HepG2 (cell line): ENCODE results near the gene TUT1. TPM values are rescaled to one million over a fixed set of nuclear protein-coding genes. Genes with fewer than 3 reads are reported as not detected.

Experiments
- ATF2 ChIP-seq: sonication (generic); formaldehyde crosslinking; IDR thresholded peaks from 2 replicates; pipeline ENCODE4 v1.4.0; 2020; ENCODE audit warnings: missing genetic modification reagents
- ATRX ChIP-seq: sonication (generic); formaldehyde crosslinking; IDR thresholded peaks from 2 replicates; pipeline ENCODE4 v1.4.0; 2020; ENCODE audit warnings: missing genetic modification reagents, borderline replicate concordance
- CTCF ChIP-seq: sonication (generic); formaldehyde crosslinking; IDR thresholded peaks from 2 replicates; pipeline ENCODE4 v1.5.0; 2020; ENCODE audit warnings: mild to moderate bottlenecking, missing genetic modification reagents, moderate library complexity
- HOXD1 ChIP-seq: sonication (generic); formaldehyde crosslinking; IDR thresholded peaks from 2 replicates; pipeline ENCODE4 v1.5.0; 2020; ENCODE audit warnings: missing genetic modification reagents
- JDP2 ChIP-seq: sonication (generic); formaldehyde crosslinking; IDR thresholded peaks from 2 replicates; pipeline ENCODE4 v1.8.1; 2022; ENCODE audit warnings: missing genetic modification reagents, borderline replicate concordance
- MEIS2 ChIP-seq: sonication (generic); formaldehyde crosslinking; IDR thresholded peaks from 2 replicates; pipeline ENCODE4 v1.9.0; 2021; ENCODE audit warnings: mild to moderate bottlenecking, missing genetic modification reagents
- MIER2 ChIP-seq: IDR thresholded peaks from 2 replicates; pipeline ENCODE4 v1.6.1; 2016; ENCODE audit warnings: missing biosample characterization, missing genetic modification reagents
- NAIF1 ChIP-seq: sonication (generic); formaldehyde crosslinking; IDR thresholded peaks from 2 replicates; pipeline ENCODE4 v1.5.0; 2020; ENCODE audit warnings: mild to moderate bottlenecking, missing genetic modification reagents, borderline replicate concordance
- NFYB ChIP-seq: sonication (generic); formaldehyde crosslinking; IDR thresholded peaks from 2 replicates; pipeline ENCODE4 v1.4.0; 2020; ENCODE audit warnings: missing genetic modification reagents
- PRDM4 ChIP-seq: sonication (generic); formaldehyde crosslinking; IDR thresholded peaks from 2 replicates; pipeline ENCODE4 v1.9.0; 2021; ENCODE audit warnings: missing genetic modification reagents, borderline replicate concordance
- ZBTB34 ChIP-seq: sonication (generic); formaldehyde crosslinking; IDR thresholded peaks from 2 replicates; pipeline ENCODE4 v1.8.0; 2022; ENCODE audit warnings: mild to moderate bottlenecking, missing genetic modification reagents
- ZFP82 ChIP-seq: sonication (generic); formaldehyde crosslinking; IDR thresholded peaks from 2 replicates; pipeline ENCODE4 v1.5.1; 2020; ENCODE audit warnings: mild to moderate bottlenecking, missing genetic modification reagents, borderline replicate concordance
- ZNF607 ChIP-seq: sonication (generic); formaldehyde crosslinking; IDR thresholded peaks from 2 replicates; pipeline ENCODE4 v1.5.1; 2020; ENCODE audit warnings: missing genetic modification reagents, mild to moderate bottlenecking, borderline replicate concordance
- ZNF646 ChIP-seq: sonication (generic); formaldehyde crosslinking; IDR thresholded peaks from 2 replicates; pipeline ENCODE4 v1.9.0; 2021; ENCODE audit warnings: mild to moderate bottlenecking, missing genetic modification reagents
- polyA plus RNA-seq, 8 experiments: library from polyadenylated mRNA; depleted of rRNA in 3 of 8; stranded (reverse) in 7 of 8; unstranded in 1 of 8; fragments of >200 nt; fragmentation: Illumina TruSeq in 4 of 8; extraction: Trizol in 4 of 8; gene quantifications; 2 replicates each; pipeline versions ENCODE4 v1.2.1 to v1.2.3, GENCODE V29; 2011 to 2016; ENCODE audit warnings: low read depth in 4 of 8, missing spikeins in 1 of 8, mixed read lengths in 1 of 8; ENCODE audit not compliant: insufficient read depth in 1 of 8
- total RNA-seq, 5 experiments: library from RNA; depleted of rRNA; stranded (reverse); fragments of >200 nt; fragmentation: Illumina TruSeq; extraction: Trizol; gene quantifications; 2 replicates each; pipeline ENCODE4 v1.2.3, GENCODE V29; 2016; ENCODE audit warnings: low read depth in 1 of 5

The TUT1 gene
- total and polyA plus RNA-seq, 2 of the 13 experiments (the other 11 are each of a cell fraction or from before 2014, with no cell fraction given) = 9.7 to 14.3 TPM

- TF ChIP-seq ZBTB34 (CRISPR knock-in tag) (no peak), ATRX (CRISPR knock-in tag) (no peak; the same call in 1 of the 2 replicates), NAIF1 (CRISPR knock-in tag) (no peak), JDP2 (no peak), MIER2 (CRISPR knock-in tag) (no peak; the same call in 1 of the 2 replicates), NFYB (CRISPR knock-in tag) (peak; percentile 52; the same call in 1 of the 2 replicates), ATF2 (CRISPR knock-in tag) (peak; percentile 98), ZNF607 (CRISPR knock-in tag) (peak; percentile 77; the same call in 1 of the 2 replicates), PRDM4 (CRISPR knock-in tag) (no peak), CTCF (CRISPR knock-in tag) (peak; percentile 39), HOXD1 (no peak), ZNF646 (CRISPR knock-in tag) (no peak), ZFP82 (CRISPR knock-in tag) (peak; percentile 85; the same call in 1 of the 2 replicates), MEIS2 (CRISPR knock-in tag) (peak; percentile 57; the same call in 1 of the 2 replicates)
These were observed 30.5 kb upstream of the TUT1 start, which contains the start of gene B3GAT3 (continued) for GRCh38 chr11:62621567-62622470.
